D721Med (cell line): ENCODE data around the gene PROM1.

Source experiments
- DNase-seq: peaks from one replicate; pipeline ENCODE4 v3.0.0; 2011; ENCODE audit warnings: low spot score; ENCODE audit not compliant: insufficient read length
- FAIRE-seq: peaks from 2 replicates; lab custom pipeline; 2011; peaks lifted over from hg19 to GRCh38; lab: Jason Lieb, UNC
- TF ChIP-seq, protein P1 (sequence below): IDR thresholded peaks from 2 replicates; pipeline ENCODE4 v1.5.1; 2012; ENCODE audit warnings: mild to moderate bottlenecking, control low read depth; ENCODE audit not compliant: insufficient read depth; ENCODE audit errors: missing control alignments

The PROM1 gene

DNA sequence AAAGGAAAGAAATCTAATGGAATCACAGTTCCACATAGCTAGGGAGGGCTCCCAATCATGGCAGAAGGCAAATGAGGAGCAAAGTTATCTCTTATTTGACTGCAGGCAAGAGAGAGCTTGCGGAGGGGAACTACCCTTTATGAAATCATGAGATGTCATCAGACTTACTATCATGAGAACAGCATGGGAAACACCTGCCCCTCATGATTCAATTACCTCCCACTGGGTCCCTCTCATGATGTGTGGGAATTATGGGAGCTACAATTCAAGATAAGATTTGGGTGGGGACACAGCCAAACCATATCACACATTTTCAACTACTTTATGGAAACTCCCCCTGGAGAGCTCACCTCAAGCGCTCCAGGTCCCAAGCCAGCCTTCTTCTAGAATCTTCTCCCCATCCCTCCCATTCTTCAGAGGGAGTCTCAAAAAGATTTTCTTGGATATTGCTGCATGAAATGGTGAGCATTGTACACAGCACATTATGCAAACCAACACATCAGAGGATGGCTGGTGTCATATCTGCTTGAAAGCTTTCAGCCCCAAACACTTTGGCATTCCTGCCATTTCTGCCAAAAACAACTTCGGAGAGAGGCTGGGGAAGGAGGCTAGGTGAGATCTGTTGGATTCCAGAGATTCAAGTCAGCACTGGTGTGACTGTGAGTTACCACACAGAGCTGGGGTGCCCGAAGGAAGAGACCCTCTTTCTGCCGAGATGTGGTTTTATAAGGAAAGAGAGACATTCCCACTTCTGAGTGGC, 152.2 kb downstream of the PROM1 start:
- FAIRE-seq (no peak), DNase-seq (no peak)
- TF ChIP-seq, protein P1, sequence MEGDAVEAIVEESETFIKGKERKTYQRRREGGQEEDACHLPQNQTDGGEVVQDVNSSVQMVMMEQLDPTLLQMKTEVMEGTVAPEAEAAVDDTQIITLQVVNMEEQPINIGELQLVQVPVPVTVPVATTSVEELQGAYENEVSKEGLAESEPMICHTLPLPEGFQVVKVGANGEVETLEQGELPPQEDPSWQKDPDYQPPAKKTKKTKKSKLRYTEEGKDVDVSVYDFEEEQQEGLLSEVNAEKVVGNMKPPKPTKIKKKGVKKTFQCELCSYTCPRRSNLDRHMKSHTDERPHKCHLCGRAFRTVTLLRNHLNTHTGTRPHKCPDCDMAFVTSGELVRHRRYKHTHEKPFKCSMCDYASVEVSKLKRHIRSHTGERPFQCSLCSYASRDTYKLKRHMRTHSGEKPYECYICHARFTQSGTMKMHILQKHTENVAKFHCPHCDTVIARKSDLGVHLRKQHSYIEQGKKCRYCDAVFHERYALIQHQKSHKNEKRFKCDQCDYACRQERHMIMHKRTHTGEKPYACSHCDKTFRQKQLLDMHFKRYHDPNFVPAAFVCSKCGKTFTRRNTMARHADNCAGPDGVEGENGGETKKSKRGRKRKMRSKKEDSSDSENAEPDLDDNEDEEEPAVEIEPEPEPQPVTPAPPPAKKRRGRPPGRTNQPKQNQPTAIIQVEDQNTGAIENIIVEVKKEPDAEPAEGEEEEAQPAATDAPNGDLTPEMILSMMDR: no peak

DNA sequence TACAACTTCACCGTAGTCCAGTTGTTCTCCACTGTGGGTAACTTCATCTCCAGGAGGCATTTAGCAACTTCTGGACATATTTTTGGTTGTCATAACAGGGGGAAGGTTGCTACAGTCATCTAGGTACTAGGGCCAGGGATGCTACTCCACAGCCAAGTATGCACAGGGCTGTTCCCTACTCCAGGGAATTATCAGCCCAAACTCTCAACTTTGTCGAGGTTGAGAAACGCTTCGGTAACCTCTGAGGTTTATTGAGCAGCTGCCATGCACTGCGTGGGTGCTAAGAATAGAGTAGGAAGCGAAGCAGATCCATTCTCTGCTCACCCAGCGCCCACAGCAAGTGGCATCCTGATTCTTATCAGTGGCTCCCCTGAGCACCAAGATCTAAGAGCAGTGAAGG, 153.5 kb downstream of the PROM1 start:
- TF ChIP-seq, protein P1: no peak
- DNase-seq: no peak
- FAIRE-seq: no peak

DNA sequence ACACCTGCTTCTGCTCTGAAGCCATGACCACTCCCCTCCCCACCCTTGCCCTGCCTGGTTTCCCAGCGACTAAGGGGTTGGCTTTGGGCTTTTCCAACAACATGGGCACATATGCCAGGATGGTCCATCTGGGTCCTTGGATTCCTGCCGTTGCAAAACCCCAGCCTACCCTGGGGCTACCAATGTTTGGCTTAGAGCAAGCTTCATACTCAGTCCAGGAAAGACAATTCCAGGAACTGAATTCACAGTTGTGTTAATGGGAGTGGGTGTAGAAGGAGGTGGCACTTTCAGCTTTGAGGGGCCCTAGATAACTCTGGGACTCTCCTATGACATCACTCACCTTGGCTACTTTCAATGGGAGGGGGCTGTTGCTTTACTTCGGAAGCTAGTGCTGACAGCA, 154.3 kb downstream of the PROM1 start:
- TF ChIP-seq, protein P1: no peak
- FAIRE-seq (no peak), DNase-seq (no peak)

DNA sequence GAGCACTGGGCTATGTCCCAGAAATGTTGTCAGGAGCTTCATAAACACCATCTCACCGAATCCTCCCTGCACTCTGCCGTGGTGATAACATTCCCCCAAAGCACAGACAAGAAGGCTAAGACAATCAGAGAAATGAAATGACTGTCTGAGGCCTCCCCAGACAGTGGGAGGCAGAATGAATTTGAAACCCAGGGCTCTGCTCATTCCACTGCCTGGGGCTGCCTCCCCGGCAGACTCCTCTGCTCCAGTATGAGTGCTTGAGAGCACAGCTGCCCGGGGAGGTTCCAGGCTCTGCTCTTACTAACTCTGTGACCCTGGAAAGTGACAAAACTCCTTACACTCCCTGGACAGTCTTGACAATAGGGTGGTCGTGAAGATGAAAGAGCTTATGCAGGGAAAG, 154.9 kb downstream of the PROM1 start:
- no peak for DNase-seq
- TF ChIP-seq, protein P1: no peak
- FAIRE-seq: no peak

DNA sequence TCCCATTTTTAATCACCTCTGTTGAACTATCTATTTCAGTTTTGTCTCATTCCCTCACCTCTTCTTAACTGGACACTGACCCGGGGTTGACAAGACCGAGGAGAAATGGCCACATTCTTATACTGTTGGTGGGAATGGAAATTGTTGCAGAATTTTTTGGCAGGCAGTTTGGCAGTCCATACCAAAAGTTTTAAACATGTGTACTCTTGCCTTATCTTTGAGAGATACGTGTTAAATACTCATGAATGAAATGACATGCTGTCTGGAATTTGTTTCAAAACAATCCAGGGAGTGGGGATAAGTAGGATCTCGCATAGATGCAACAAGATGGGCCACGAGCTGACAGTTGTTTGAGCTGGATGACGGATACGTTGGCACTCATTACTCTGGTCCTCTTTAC, 157.3 kb downstream of the PROM1 start:
- TF ChIP-seq, protein P1: no peak
- no peak for FAIRE-seq
- no peak for DNase-seq

DNA sequence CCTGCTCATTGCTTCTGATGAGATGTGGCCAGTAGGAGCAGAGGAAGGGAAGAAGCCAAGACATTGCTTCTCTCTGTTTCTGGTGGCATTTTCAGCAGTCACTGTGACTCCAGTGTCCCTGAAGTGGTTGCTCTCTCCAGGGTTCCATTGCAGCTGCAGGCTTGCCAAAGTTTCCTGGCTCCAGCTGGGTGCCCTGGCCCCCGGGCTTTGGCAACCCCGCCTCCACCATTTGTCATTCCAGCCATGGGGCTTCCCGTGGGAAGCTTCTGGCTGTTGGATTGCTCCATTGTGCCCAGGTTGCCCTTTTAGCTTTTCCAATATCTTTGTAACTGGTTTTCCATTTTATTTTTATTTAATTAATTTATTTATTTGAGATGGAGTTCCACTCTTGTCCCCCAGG, 158.0 kb downstream of the PROM1 start:
- TF ChIP-seq, protein P1: no peak
- FAIRE-seq: no peak
- DNase-seq: no peak

DNA sequence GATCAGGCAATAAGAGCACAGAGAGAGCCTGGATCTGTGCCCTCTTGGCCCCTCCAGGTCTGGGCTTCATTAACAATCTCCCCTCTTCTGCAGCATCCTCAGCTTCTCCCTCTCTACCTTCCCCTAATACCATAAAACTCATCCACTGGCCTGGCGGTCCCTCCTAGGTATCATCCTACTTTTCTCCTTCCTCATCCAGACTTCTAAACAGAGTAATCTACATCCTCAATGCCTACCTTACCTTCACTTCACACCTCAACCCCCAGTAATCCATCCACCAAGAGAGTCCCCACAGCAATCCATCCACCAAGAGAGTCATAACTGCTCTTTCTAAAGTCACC, 162.3 kb downstream of the PROM1 start:
- TF ChIP-seq, protein P1: no peak
- no peak for DNase-seq
- no peak for FAIRE-seq
